HFFc6 (cell line): ENCODE results near the gene EDA. TPM values are rescaled to one million over a fixed set of nuclear protein-coding genes. Genes with fewer than 3 reads are reported as not detected.

Source experiments
- DNase-seq: peaks from one replicate; pipeline ENCODE4 v3.0.0-alpha.2; 2018
- H3K27ac Mint-ChIP-seq: 2 replicates; pipeline ENCODE4 v1.8.0; 2020; ENCODE audit warnings: mild to moderate bottlenecking, mixed read lengths
- H3K27me3 Mint-ChIP-seq: 2 replicates; pipeline ENCODE4 v1.8.0; 2021; ENCODE audit warnings: mild to moderate bottlenecking, moderate library complexity, mixed read lengths; ENCODE audit not compliant: insufficient read depth
- H3K36me3 Mint-ChIP-seq: 2 replicates; pipeline ENCODE4 v1.8.0; 2021; ENCODE audit warnings: low read depth, mixed read lengths
- H3K4me1 Mint-ChIP-seq: 2 replicates; pipeline ENCODE4 v1.8.0; 2020; ENCODE audit warnings: low read depth, mixed read lengths
- H3K4me3 Mint-ChIP-seq: 2 replicates; pipeline ENCODE4 v1.8.0; 2020; ENCODE audit warnings: mild to moderate bottlenecking, moderate library complexity, mixed read lengths
- H3K9me3 Mint-ChIP-seq: 2 replicates; pipeline ENCODE4 v1.8.0; 2020; ENCODE audit warnings: mild to moderate bottlenecking, mixed read lengths
- CTCF ChIP-seq: fragments of 200-600 bp; sonication (generic); IDR thresholded peaks from 2 replicates; pipeline ENCODE4 v1.5.0; 2021; ENCODE audit warnings: antibody characterized with exemption, mild to moderate bottlenecking
- total RNA-seq, 6 experiments: library from RNA; stranded (reverse); fragmentation: NEBNext Ultra II Directional; extraction: Animal tissue kit (Norgen Biotek cat#: 25700); gene quantifications; 2 replicates in 1 of 6; 3 replicates in 5 of 6; pipeline ENCODE4 v1.2.3, GENCODE V29; 2021

EDA gene
- total RNA-seq, 6 experiments from 2014 or later = 0.08 to 0.34 (median 0.14) TPM

- no peaks in the 10 kb centered on the region for H3K36me3 Mint-ChIP-seq
- H3K4me1 Mint-ChIP-seq = no peaks in the 10 kb centered on the region
- DNase-seq = no peak
- H3K4me3 Mint-ChIP-seq = no peak overlapping the region
- no peak for TF ChIP-seq CTCF
- no peaks in the 10 kb centered on the region for H3K27me3 Mint-ChIP-seq
- peaks cover 6% of the 10 kb centered on the region for H3K9me3 Mint-ChIP-seq
- no peak overlapping the region for H3K27ac Mint-ChIP-seq
Observed at GRCh38 chrX:69724307-69724706, 108.4 kb downstream of the EDA start.

- Mint-ChIP-seq H3K27me3 (no peaks in the 10 kb centered on the region), H3K4me1 (no peaks in the 10 kb centered on the region), H3K4me3 (no peak overlapping the region), H3K27ac (no peak overlapping the region), H3K9me3 (peaks cover 5% of the 10 kb centered on the region), H3K36me3 (no peaks in the 10 kb centered on the region)
- no peak for TF ChIP-seq CTCF
- no peak for DNase-seq
Observed at GRCh38 chrX:69740317-69740716, 124.4 kb downstream of the EDA start.

GRCh38 chrX:69741721-69742120 lies 125.8 kb downstream of the EDA start:
- no peaks in the 10 kb centered on the region for H3K36me3 Mint-ChIP-seq
- no peak for TF ChIP-seq CTCF
- H3K4me3 Mint-ChIP-seq = no peak overlapping the region
- no peaks in the 10 kb centered on the region for H3K4me1 Mint-ChIP-seq
- H3K27me3 Mint-ChIP-seq = no peaks in the 10 kb centered on the region
- H3K27ac Mint-ChIP-seq = no peak overlapping the region
- H3K9me3 Mint-ChIP-seq = peaks cover 5% of the 10 kb centered on the region
- no peak for DNase-seq

GRCh38 chrX:69746051-69746450 lies 130.1 kb downstream of the EDA start:
- no peaks in the 10 kb centered on the region for H3K4me1 Mint-ChIP-seq
- no peak for TF ChIP-seq CTCF
- DNase-seq = no peak
- no peaks in the 10 kb centered on the region; the same call in 1 of the 2 replicates for H3K9me3 Mint-ChIP-seq
- H3K27ac Mint-ChIP-seq = no peak overlapping the region
- H3K4me3 Mint-ChIP-seq = no peak overlapping the region
- no peaks in the 10 kb centered on the region for H3K36me3 Mint-ChIP-seq
- no peaks in the 10 kb centered on the region for H3K27me3 Mint-ChIP-seq

- DNase-seq = no peak
- no peak for TF ChIP-seq CTCF
- H3K36me3 Mint-ChIP-seq = no peaks in the 10 kb centered on the region
- H3K27ac Mint-ChIP-seq = no peak overlapping the region
- H3K4me3 Mint-ChIP-seq = no peak overlapping the region
- no peaks in the 10 kb centered on the region for H3K9me3 Mint-ChIP-seq
- no peaks in the 10 kb centered on the region for H3K27me3 Mint-ChIP-seq
- H3K4me1 Mint-ChIP-seq = no peaks in the 10 kb centered on the region
Observed at GRCh38 chrX:69748055-69748454, 132.1 kb downstream of the EDA start.
